Gastrocnemius medialis (tissue), 4 donors: ENCODE measurements around the gene FLVCR1.

ENCODE experiments used
- POLR2A ChIP-seq, 2 donors: fragments of 450-650 bp; IDR thresholded peaks; one replicate each; pipeline ENCODE4 v1.6.1; 2017; ENCODE audit warnings: antibody characterized with exemption in 2 of 2, mild to moderate bottlenecking in 2 of 2, moderate library complexity in 2 of 2
- TF ChIP-seq, protein P1 (sequence below), 5 experiments: fragments of 450-650 bp in 3 of 5; fragments of 200-600 bp in 2 of 5; sonication (generic) in 2 of 5; IDR thresholded peaks in 4 of 5; conservative IDR thresholded peaks in 1 of 5; 1 replicate in 4 of 5; 2 replicates in 1 of 5; pipeline ENCODE4 v1.5.1; 2016 to 2019; ENCODE audit warnings: antibody characterized with exemption in 5 of 5, mild to moderate bottlenecking in 3 of 5, moderate library complexity in 3 of 5

DNA sequence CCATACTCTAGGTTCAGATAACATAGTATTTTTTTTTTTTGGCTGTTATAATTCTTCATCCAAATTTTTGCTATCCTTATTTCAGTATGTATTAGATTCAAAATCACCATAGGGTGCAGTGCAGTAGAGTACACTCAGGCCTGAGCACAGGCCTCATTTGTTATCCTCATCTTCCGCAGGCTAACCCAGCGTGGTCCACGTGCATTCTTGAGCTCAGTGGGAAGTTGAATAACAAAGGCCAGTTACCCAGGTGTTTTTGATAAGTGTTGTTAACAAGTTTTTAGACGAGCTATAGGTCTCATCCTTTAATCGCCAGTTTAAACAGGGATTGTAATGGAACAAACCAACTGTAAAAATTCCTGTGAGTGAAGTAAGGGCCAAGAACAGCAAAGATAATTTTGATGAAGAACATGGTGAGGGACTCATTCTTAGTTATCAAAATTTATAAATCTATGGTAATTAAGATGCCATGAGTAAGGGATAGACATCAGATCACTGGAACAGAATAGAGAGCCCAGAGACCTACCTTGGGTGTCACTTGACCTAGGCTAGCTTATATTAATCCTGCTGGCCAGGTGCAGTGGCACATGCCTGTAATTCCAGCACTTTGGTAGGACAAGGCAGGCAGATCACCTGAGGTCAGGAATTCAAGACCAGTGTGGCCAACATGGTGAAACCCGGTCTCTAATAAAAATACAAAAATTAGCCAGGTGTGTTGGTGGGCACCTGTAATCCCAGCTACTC lies 22.0 kb downstream of the FLVCR1 start:
- TF ChIP-seq, protein P1, sequence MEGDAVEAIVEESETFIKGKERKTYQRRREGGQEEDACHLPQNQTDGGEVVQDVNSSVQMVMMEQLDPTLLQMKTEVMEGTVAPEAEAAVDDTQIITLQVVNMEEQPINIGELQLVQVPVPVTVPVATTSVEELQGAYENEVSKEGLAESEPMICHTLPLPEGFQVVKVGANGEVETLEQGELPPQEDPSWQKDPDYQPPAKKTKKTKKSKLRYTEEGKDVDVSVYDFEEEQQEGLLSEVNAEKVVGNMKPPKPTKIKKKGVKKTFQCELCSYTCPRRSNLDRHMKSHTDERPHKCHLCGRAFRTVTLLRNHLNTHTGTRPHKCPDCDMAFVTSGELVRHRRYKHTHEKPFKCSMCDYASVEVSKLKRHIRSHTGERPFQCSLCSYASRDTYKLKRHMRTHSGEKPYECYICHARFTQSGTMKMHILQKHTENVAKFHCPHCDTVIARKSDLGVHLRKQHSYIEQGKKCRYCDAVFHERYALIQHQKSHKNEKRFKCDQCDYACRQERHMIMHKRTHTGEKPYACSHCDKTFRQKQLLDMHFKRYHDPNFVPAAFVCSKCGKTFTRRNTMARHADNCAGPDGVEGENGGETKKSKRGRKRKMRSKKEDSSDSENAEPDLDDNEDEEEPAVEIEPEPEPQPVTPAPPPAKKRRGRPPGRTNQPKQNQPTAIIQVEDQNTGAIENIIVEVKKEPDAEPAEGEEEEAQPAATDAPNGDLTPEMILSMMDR (IDR thresholded peaks at IDR 0.05 in 4 of 5, conservative IDR thresholded peaks at IDR 0.05 in 1 of 5), result no peak
- TF ChIP-seq POLR2A (IDR thresholded peaks at IDR 0.05), result no peak
